A549 treated with DMSO at 1 μM for 4 hours (cell line): ENCODE results near the gene CDCA7L. TPM values are rescaled to one million over a fixed set of nuclear protein-coding genes. Genes with fewer than 3 reads are reported as not detected.

Experiments used
- total RNA-seq: library from RNA; stranded (reverse); fragments of 200-300 nt; extraction: Qiagen RNA extraction; gene quantifications from 5 replicates; pipeline ENCODE4 v1.2.3, GENCODE V29; 2022; ENCODE audit warnings: low read depth

CDCA7L gene
- 13.5 to 19.0 TPM (median 16.4 TPM) in 5 replicates for total RNA-seq

DNA sequence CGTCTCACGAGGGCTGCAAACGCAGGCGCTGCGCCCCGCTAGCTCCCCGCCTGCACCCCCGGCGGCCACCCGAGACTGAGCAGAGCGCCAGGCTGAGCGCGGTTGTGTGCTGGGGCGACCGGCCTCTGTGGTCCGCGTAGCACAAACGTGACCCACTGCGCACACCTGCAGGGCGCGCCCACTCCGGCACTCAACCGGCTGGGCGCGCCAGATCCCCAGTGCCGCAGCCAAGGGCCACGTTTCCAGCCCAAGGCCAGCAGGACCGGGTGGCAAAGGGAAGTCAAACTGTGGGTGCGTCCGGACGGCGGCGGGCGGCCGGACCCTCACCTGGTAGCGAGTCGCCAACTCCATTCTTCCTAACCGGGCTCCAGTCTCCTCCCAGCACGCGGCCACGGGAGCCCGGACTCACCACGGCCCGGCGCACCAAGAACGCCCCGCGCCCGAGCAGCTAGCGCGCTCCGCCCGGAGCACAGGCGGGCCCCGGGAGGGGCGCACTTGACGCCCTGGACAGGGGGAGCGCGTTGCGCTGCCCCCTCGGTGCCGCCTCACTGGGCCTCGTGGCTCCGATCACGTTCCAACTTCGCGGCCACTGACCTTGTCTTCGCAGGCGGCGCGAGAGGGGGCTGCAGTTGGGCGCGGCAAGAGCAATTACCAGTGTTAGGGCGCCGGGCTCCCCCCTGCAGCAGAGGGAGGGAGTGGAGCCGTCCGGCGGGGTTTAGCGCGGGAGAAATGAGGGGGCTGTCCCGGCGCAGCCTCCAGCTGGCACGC lies at the start of gene CDCA7L:
Gene CDCA7L (minus strand): TSS at position 446 of the 768 bp plus-strand sequence. CDS start 95 bp downstream, at position 351.

